GM12878 (cell line): ENCODE measurements around the gene NRP1. TPM values are rescaled to one million over a fixed set of nuclear protein-coding genes. Genes with fewer than 3 reads are reported as not detected.

Source experiments
- ATAC-seq: fragments of 200-7000 bp; cut with Tn5 transposase; 3 replicates; pipeline ENCODE4 v1.9.1; 2020; ENCODE audit warnings: mild to moderate bottlenecking, moderate library complexity
- BruUV-seq: library from RNA; stranded (reverse); fragments of 400-500 nt; replicated peaks from 2 replicates; lab custom pipeline; 2021; lab: Mats Ljungman, UMichigan
- CTCF ChIA-PET: fragments of 300-600 bp; sonication (Branson Sonifier 250); formaldehyde crosslinking; extraction: SDS; loops from one replicate; lab custom pipeline; 2021; ENCODE audit warnings: inconsistent platforms; lab: Yijun Ruan, JAX
- POLR2A ChIA-PET: fragments of 350-600 bp; formaldehyde crosslinking; extraction: SDS; loops from one replicate; lab custom pipeline; 2021; ENCODE audit warnings: inconsistent platforms; lab: Charles Lee
- RAD21 ChIA-PET: fragments of 300-600 bp; sonication (Branson Sonifier 250); formaldehyde crosslinking; loops from one replicate; lab custom pipeline; 2023; ENCODE audit warnings: antibody characterized with exemption; ENCODE audit not compliant: unreplicated experiment; lab: Charles Lee
- SMC1A ChIA-PET: fragments of 300-600 bp; sonication (Branson Sonifier 250); formaldehyde crosslinking; loops from one replicate; lab custom pipeline; 2023; ENCODE audit not compliant: unreplicated experiment, uncharacterized antibody; lab: Charles Lee
- DNase-seq: peaks from one replicate; pipeline ENCODE4 v3.0.0-alpha.2; 2011; ENCODE audit warnings: low read depth, low spot score
- FAIRE-seq: peaks from 3 replicates; lab custom pipeline; 2011; peaks lifted over from hg19 to GRCh38; lab: Jason Lieb, UNC
- H2AFZ ChIP-seq: 2 replicates; pipeline ENCODE4 v1.6.0; 2011; ENCODE audit warnings: low read depth, low read length, control low read depth; ENCODE audit not compliant: control insufficient read depth
- H3K27ac ChIP-seq: 2 replicates; pipeline ENCODE4 v1.5.1; 2011; ENCODE audit warnings: control low read depth; ENCODE audit not compliant: control insufficient read depth, insufficient read depth
- H3K27me3 ChIP-seq, 2 experiments: replicated peaks in 1 of 2; 2 replicates each; pipeline versions ENCODE4 v1.6.0 to v1.6.1; 2011; ENCODE audit warnings: low read length in 1 of 2; ENCODE audit not compliant: control insufficient read depth in 2 of 2, insufficient read depth in 2 of 2
- H3K36me3 ChIP-seq, 2 experiments: 2 replicates each; pipeline ENCODE4 v1.5.1; 2011; ENCODE audit warnings: low read length in 1 of 2; ENCODE audit not compliant: control insufficient read depth in 2 of 2, insufficient read depth in 2 of 2
- H3K4me1 ChIP-seq: 2 replicates; pipeline ENCODE4 v1.6.1; 2011; ENCODE audit warnings: mild to moderate bottlenecking, low read length, moderate library complexity, mixed read lengths; ENCODE audit not compliant: control insufficient read depth, insufficient read depth
- H3K4me2 ChIP-seq: 2 replicates; pipeline ENCODE4 v1.6.0; 2011; ENCODE audit warnings: control low read depth; ENCODE audit not compliant: control insufficient read depth, insufficient read depth
- H3K4me3 ChIP-seq: fragments of 200-600 bp; sonication (generic); 2 replicates; pipeline ENCODE4 v1.5.1; 2016
- H3K79me2 ChIP-seq: 2 replicates; pipeline ENCODE4 v1.6.0; 2011; ENCODE audit warnings: low read length; ENCODE audit not compliant: control insufficient read depth, insufficient read depth
- H3K9ac ChIP-seq: 2 replicates; pipeline ENCODE4 v1.8.0; 2011; ENCODE audit warnings: low read length, control low read depth, mixed read lengths; ENCODE audit not compliant: control insufficient read depth, insufficient read depth
- H3K9me3 ChIP-seq: replicated peaks from 3 replicates; pipeline ENCODE4 v1.5.1; 2011; ENCODE audit warnings: mild to moderate bottlenecking, low read length; ENCODE audit not compliant: control insufficient read depth, insufficient read depth
- H4K20me1 ChIP-seq: 2 replicates; pipeline ENCODE4 v1.6.0; 2011; ENCODE audit not compliant: control insufficient read depth, insufficient read depth
- BACH1 ChIP-seq: fragments of 450-650 bp; IDR thresholded peaks from 2 replicates; pipeline ENCODE4 v1.6.1; 2017; ENCODE audit warnings: mild to moderate bottlenecking, borderline replicate concordance
- E2F8 ChIP-seq: fragments of 450-650 bp; IDR thresholded peaks from 2 replicates; pipeline ENCODE4 v1.6.1; 2018; ENCODE audit warnings: mild to moderate bottlenecking, low read depth, moderate library complexity; ENCODE audit not compliant: partially characterized antibody
- MEF2B ChIP-seq: fragments of 450-650 bp; IDR thresholded peaks from 2 replicates; pipeline ENCODE4 v1.6.1; 2018; ENCODE audit warnings: mild to moderate bottlenecking, moderate library complexity; ENCODE audit not compliant: partially characterized antibody, poor library complexity, severe bottlenecking
- MYC ChIP-seq: IDR thresholded peaks from 2 replicates; pipeline ENCODE4 v1.6.1; 2011; ENCODE audit warnings: mild to moderate bottlenecking, low read length, moderate library complexity, inconsistent platforms; ENCODE audit not compliant: insufficient read depth, insufficient replicate concordance, insufficient read length, severe bottlenecking
- PAX5 ChIP-seq: IDR thresholded peaks from 2 replicates; pipeline ENCODE4 v1.6.1; 2011; ENCODE audit warnings: low read depth, low read length, borderline replicate concordance
- SPI1 ChIP-seq: IDR thresholded peaks from 2 replicates; pipeline ENCODE4 v1.6.1; 2011; ENCODE audit warnings: low read depth, mild to moderate bottlenecking, low read length, moderate library complexity, borderline replicate concordance; ENCODE audit not compliant: insufficient read depth
- STAT1 ChIP-seq: fragments of 450-650 bp; conservative IDR thresholded peaks from 2 replicates; pipeline ENCODE4 v1.6.1; 2014; ENCODE audit warnings: antibody characterized with exemption, mild to moderate bottlenecking
- SUZ12 ChIP-seq: fragments of 200-600 bp; sonication (generic); IDR thresholded peaks from one replicate; pipeline ENCODE4 v1.6.1; 2018; ENCODE audit warnings: antibody characterized with exemption, mild to moderate bottlenecking; ENCODE audit not compliant: unreplicated experiment
- TARDBP ChIP-seq: IDR thresholded peaks from 2 replicates; pipeline ENCODE4 v1.6.1; 2016; ENCODE audit warnings: borderline replicate concordance
- USF2 ChIP-seq: IDR thresholded peaks from 2 replicates; pipeline ENCODE4 v1.6.1; 2011; ENCODE audit warnings: low read depth, low read length, improper control_type of control experiment, borderline replicate concordance
- WGBS: methylation state at CpG from one replicate; pipeline ENCODE4 v1.1.6; 2016; ENCODE audit warnings: low lambda C conversion rate; ENCODE audit not compliant: insufficient replicate concordance, insufficient coverage; ENCODE audit errors: missing lambda C conversion rate; 5-methylcytosine and 5-hydroxymethylcytosine counted together
- in situ Hi-C: fragments of 300-500 bp; cut with MboI; formaldehyde crosslinking; loops from 9 replicates; pipeline ENCODE4 v1.14.3; 2018; ENCODE audit warnings: mixed read lengths
- intact Hi-C: fragments of 100-400 bp; cut with micrococcal nuclease; formaldehyde crosslinking; loops from one replicate; pipeline ENCODE4 v1.14.2; 2022; ENCODE audit not compliant: unreplicated experiment
- polyA plus RNA-seq, 11 experiments: library from polyadenylated mRNA; depleted of rRNA in 4 of 11; unstranded in 6 of 11; stranded (reverse) in 5 of 11; fragments of >200 nt; fragmentation: Nextera tagmentation in 4 of 11; fragmentation: Illumina TruSeq in 1 of 11; extraction: Ambion mirVana in 4 of 11; extraction: Trizol in 1 of 11; gene quantifications; 1 replicate in 1 of 11; 2 replicates in 10 of 11; pipeline versions ENCODE4 v1.2.1 to v1.2.3, GENCODE V29; 2011 to 2016; ENCODE audit warnings: inconsistent platforms in 2 of 11, missing spikeins in 2 of 11, low read depth in 1 of 11
- total RNA-seq, 4 experiments: library from RNA; depleted of rRNA in 3 of 4; stranded (reverse); fragments of >200 nt in 3 of 4; fragmentation: Illumina TruSeq in 1 of 4; extraction: Trizol in 1 of 4; gene quantifications; 2 replicates each; pipeline versions ENCODE4 v1.2.1 to v1.2.3, GENCODE V29; 2013 to 2021
- TF ChIP-seq, protein P1 (sequence below): fragments of 450-650 bp; IDR thresholded peaks from 2 replicates; pipeline ENCODE4 v1.6.1; 2014; ENCODE audit warnings: mild to moderate bottlenecking
- TF ChIP-seq, protein P2 (sequence below): fragments of 450-650 bp; IDR thresholded peaks from 2 replicates; pipeline ENCODE4 v1.6.1; 2017; ENCODE audit warnings: antibody characterized with exemption, mild to moderate bottlenecking, moderate library complexity

Gene NRP1
- total and polyA plus RNA-seq, 10 of the 15 experiments (the other 5 are each of a cell fraction or from before 2014, with no cell fraction given): 0.11 to 12.1 (median 0.52) TPM

DNA sequence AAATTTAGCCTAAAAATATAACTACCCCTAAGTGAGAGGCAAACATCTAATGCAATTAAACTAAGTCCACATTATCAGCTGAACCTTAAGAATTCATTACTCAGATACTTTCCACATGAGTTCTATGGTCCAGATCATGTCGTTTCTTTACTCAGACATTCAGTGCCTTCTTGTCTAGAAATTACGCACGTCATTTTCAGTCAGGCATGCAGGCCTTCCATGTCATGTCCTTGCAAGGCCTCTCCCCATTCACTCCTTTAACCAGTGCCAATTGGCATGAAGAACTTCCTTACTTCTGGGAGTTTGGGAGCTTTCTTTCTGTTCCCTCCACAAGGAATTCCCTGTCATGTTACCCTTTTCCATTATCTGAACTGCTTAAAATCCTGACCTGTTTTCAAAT, 118.8 kb downstream of the NRP1 start:
- H3K27me3 ChIP-seq: no peaks in the 10 kb centered on the region
- no peak overlapping the region for H3K27ac ChIP-seq
- H3K9me3 ChIP-seq: no peaks in the 10 kb centered on the region; the same call in 2 of the 3 replicates
- no peaks in the 10 kb centered on the region for H3K4me1 ChIP-seq
- SMC1A ChIA-PET: interaction anchor here (0.6 to 0.9 kb wide), 3 partner anchors 10 to 971 kb away, joined by 3 read pairs; no protein-coding TSS in a partner anchor
- TF ChIP-seq TARDBP: no peak
- TF ChIP-seq MEF2B: no peak
- no peak for TF ChIP-seq SPI1
- TF ChIP-seq MYC: no peak
- TF ChIP-seq PAX5: no peak
- no peak for TF ChIP-seq BACH1
- TF ChIP-seq SUZ12: no peak
- TF ChIP-seq E2F8: no peak
- TF ChIP-seq, protein P1, sequence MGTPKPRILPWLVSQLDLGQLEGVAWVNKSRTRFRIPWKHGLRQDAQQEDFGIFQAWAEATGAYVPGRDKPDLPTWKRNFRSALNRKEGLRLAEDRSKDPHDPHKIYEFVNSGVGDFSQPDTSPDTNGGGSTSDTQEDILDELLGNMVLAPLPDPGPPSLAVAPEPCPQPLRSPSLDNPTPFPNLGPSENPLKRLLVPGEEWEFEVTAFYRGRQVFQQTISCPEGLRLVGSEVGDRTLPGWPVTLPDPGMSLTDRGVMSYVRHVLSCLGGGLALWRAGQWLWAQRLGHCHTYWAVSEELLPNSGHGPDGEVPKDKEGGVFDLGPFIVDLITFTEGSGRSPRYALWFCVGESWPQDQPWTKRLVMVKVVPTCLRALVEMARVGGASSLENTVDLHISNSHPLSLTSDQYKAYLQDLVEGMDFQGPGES: no peak
- no peak for TF ChIP-seq USF2
- TF ChIP-seq, protein P2, sequence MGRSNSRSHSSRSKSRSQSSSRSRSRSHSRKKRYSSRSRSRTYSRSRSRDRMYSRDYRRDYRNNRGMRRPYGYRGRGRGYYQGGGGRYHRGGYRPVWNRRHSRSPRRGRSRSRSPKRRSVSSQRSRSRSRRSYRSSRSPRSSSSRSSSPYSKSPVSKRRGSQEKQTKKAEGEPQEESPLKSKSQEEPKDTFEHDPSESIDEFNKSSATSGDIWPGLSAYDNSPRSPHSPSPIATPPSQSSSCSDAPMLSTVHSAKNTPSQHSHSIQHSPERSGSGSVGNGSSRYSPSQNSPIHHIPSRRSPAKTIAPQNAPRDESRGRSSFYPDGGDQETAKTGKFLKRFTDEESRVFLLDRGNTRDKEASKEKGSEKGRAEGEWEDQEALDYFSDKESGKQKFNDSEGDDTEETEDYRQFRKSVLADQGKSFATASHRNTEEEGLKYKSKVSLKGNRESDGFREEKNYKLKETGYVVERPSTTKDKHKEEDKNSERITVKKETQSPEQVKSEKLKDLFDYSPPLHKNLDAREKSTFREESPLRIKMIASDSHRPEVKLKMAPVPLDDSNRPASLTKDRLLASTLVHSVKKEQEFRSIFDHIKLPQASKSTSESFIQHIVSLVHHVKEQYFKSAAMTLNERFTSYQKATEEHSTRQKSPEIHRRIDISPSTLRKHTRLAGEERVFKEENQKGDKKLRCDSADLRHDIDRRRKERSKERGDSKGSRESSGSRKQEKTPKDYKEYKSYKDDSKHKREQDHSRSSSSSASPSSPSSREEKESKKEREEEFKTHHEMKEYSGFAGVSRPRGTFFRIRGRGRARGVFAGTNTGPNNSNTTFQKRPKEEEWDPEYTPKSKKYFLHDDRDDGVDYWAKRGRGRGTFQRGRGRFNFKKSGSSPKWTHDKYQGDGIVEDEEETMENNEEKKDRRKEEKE: no peak
- no peak for TF ChIP-seq STAT1
- no peak overlapping the region for H3K4me3 ChIP-seq
- WGBS: 44% methylated on average over 3 of the region's 3 CpGs
- DNase-seq: no peak
- no peak overlapping the region for H2AFZ ChIP-seq
- H3K4me2 ChIP-seq: no peak overlapping the region
- no TSS peak for BruUV-seq
- no peak overlapping the region for H3K9ac ChIP-seq
- intact Hi-C loops (no loop called here), in situ Hi-C loops (no loop called here)
- no peak for FAIRE-seq
- ATAC-seq: no peak
- CTCF ChIA-PET: interaction anchor here (0.6 to 0.8 kb wide), 2 partner anchors 23 to 1440 kb away, joined by 3 to 4 read pairs; no protein-coding TSS in a partner anchor
- POLR2A ChIA-PET: no interaction called here
- RAD21 ChIA-PET: no interaction called here
- H3K79me2 ChIP-seq: no peaks in the 10 kb centered on the region
- H3K36me3 ChIP-seq: no peaks in the 10 kb centered on the region
- H4K20me1 ChIP-seq: no peaks in the 10 kb centered on the region
